RPMI7951 (cell line): ENCODE data around the gene ALPP. TPM values are rescaled to one million over a fixed set of nuclear protein-coding genes. Genes with fewer than 3 reads are reported as not detected.
"Not testable (repeated sequence)": the region's sequence is repeated elsewhere in the genome, so short reads cannot be mapped to it uniquely, and the experiment has no call there.

Source experiments
- DNase-seq: peaks from one replicate; pipeline ENCODE4 v3.0.0-alpha.2; 2012; ENCODE audit warnings: low read depth
- total RNA-seq: library from RNA; depleted of rRNA; stranded (reverse); fragments of >200 nt; shearing (Covaris generic); gene quantifications from 2 replicates; pipeline ENCODE4 v1.2.3, GENCODE V29; 2014; rRNA removed

ALPP gene
- not detected in 2 replicates for total RNA-seq

- not testable (repeated sequence) for DNase-seq
Observed at GRCh38 chr2:232378735-232379151, at the start of gene ALPP. Gene ALPP, plus strand, starts transcription at chr2:232378751. Its CDS starts 52 bp downstream, at chr2:232378803.

- no peak for DNase-seq
Observed at GRCh38 chr2:232329716-232330067, 48.9 kb upstream of the ALPP start.

- DNase-seq = no peak
Observed at GRCh38 chr2:232330068-232330999, 48.2 kb upstream of the ALPP start.

GRCh38 chr2:232331061-232331460, 47.5 kb upstream of the ALPP start:
- DNase-seq = not testable (repeated sequence)

GRCh38 chr2:232331641-232332040, 46.9 kb upstream of the ALPP start:
- DNase-seq = not testable (repeated sequence)

GRCh38 chr2:232332244-232332939, 46.2 kb upstream of the ALPP start:
- not testable (repeated sequence) for DNase-seq

GRCh38 chr2:232332940-232333259, 45.7 kb upstream of the ALPP start:
- DNase-seq = no peak

GRCh38 chr2:232333361-232334135, 45.0 kb upstream of the ALPP start:
- DNase-seq = no peak

- DNase-seq = not testable (repeated sequence)
Observed at GRCh38 chr2:232334136-232334884, 44.2 kb upstream of the ALPP start.

GRCh38 chr2:232334885-232335205, 43.7 kb upstream of the ALPP start:
- not testable (repeated sequence) for DNase-seq

- not testable (repeated sequence) for DNase-seq
Observed at GRCh38 chr2:232335206-232335858, 43.2 kb upstream of the ALPP start.

GRCh38 chr2:232335859-232336215, 42.7 kb upstream of the ALPP start:
- DNase-seq = no peak

GRCh38 chr2:232336241-232336736, 42.3 kb upstream of the ALPP start:
- no peak for DNase-seq

- DNase-seq = no peak
Observed at GRCh38 chr2:232336981-232337720, 41.4 kb upstream of the ALPP start.

GRCh38 chr2:232338094-232338758, 40.3 kb upstream of the ALPP start:
- DNase-seq = not testable (repeated sequence)

- no peak for DNase-seq
Observed at GRCh38 chr2:232338759-232339106, 39.8 kb upstream of the ALPP start.

GRCh38 chr2:232339121-232340081, 39.1 kb upstream of the ALPP start:
- no peak for DNase-seq

- no peak for DNase-seq
Observed at GRCh38 chr2:232340171-232340935, 38.2 kb upstream of the ALPP start.
